Trophoblast cell (in vitro differentiated cells and primary cell): ENCODE data around the gene KICS2.

Experiments
- DNase-seq, 2 donors: peaks; one replicate each; pipeline ENCODE4 v3.0.0-alpha.2; 2016
- H2AFZ ChIP-seq: 2 replicates; pipeline ENCODE4 v1.6.1; 2013; ENCODE audit warnings: low read length, moderate library complexity, mild to moderate bottlenecking; ENCODE audit not compliant: insufficient read depth, poor library complexity
- H2AK5ac ChIP-seq: 2 replicates; pipeline ENCODE4 v1.6.1; 2013; ENCODE audit warnings: mild to moderate bottlenecking, low read length
- H2BK120ac ChIP-seq: 2 replicates; pipeline ENCODE4 v1.6.1; 2013; ENCODE audit warnings: low read length, mild to moderate bottlenecking, moderate library complexity; ENCODE audit not compliant: insufficient read depth, poor library complexity
- H2BK12ac ChIP-seq: 2 replicates; pipeline ENCODE4 v1.6.1; 2013; ENCODE audit warnings: mild to moderate bottlenecking, low read length, moderate library complexity
- H2BK5ac ChIP-seq: 2 replicates; pipeline ENCODE4 v1.6.1; 2013; ENCODE audit warnings: low read length, low read depth, moderate library complexity, mild to moderate bottlenecking; ENCODE audit not compliant: poor library complexity
- H3K14ac ChIP-seq: 2 replicates; pipeline ENCODE4 v1.6.1; 2013; ENCODE audit warnings: mild to moderate bottlenecking, low read length
- H3K18ac ChIP-seq: 2 replicates; pipeline ENCODE4 v1.6.1; 2013; ENCODE audit warnings: mild to moderate bottlenecking, low read length
- H3K23ac ChIP-seq: 2 replicates; pipeline ENCODE4 v1.6.1; 2013; ENCODE audit warnings: low read length
- H3K27ac ChIP-seq: 2 replicates; pipeline ENCODE4 v1.5.1; 2013; ENCODE audit warnings: low read depth, mild to moderate bottlenecking, inconsistent platforms, low read length, moderate library complexity
- H3K27me3 ChIP-seq: 2 replicates; pipeline ENCODE4 v1.6.1; 2013; ENCODE audit warnings: inconsistent platforms, mild to moderate bottlenecking, low read length, moderate library complexity; ENCODE audit not compliant: insufficient read depth
- H3K36me3 ChIP-seq, 2 experiments: 1 replicate in 1 of 2; 2 replicates in 1 of 2; pipeline ENCODE4 v1.6.1; 2013; ENCODE audit warnings: low read length in 2 of 2, mild to moderate bottlenecking in 2 of 2, moderate library complexity in 1 of 2; ENCODE audit not compliant: insufficient read depth in 2 of 2, control insufficient read depth in 1 of 2
- H3K4ac ChIP-seq: 2 replicates; pipeline ENCODE4 v1.6.1; 2013; ENCODE audit warnings: low read depth, mild to moderate bottlenecking, low read length, moderate library complexity
- H3K4me1 ChIP-seq, 2 experiments: 1 replicate in 1 of 2; 2 replicates in 1 of 2; pipeline ENCODE4 v1.6.1; 2013; ENCODE audit warnings: low read length in 2 of 2, mild to moderate bottlenecking in 2 of 2, moderate library complexity in 1 of 2; ENCODE audit not compliant: insufficient read depth in 2 of 2, control insufficient read depth in 1 of 2
- H3K4me2 ChIP-seq: 2 replicates; pipeline ENCODE4 v1.6.1; 2013; ENCODE audit warnings: inconsistent platforms, mild to moderate bottlenecking, low read length, moderate library complexity
- H3K4me3 ChIP-seq: 2 replicates; pipeline ENCODE4 v1.5.1; 2013; ENCODE audit warnings: mild to moderate bottlenecking, low read depth, low read length, inconsistent platforms
- H3K79me1 ChIP-seq: one replicate; pipeline ENCODE4 v1.6.1; 2013; ENCODE audit warnings: low read length
- H3K79me2 ChIP-seq: 2 replicates; pipeline ENCODE4 v1.6.1; 2013; ENCODE audit warnings: low read length, mild to moderate bottlenecking; ENCODE audit not compliant: control insufficient read depth, insufficient read depth, poor library complexity
- H3K9ac ChIP-seq: 2 replicates; pipeline ENCODE4 v1.6.1; 2013; ENCODE audit warnings: mild to moderate bottlenecking, low read length
- H3K9me3 ChIP-seq: 2 replicates; pipeline ENCODE4 v1.6.1; 2013; ENCODE audit warnings: low read depth, mild to moderate bottlenecking, control low read depth, inconsistent platforms, low read length; ENCODE audit not compliant: insufficient read depth
- H4K12ac ChIP-seq: 2 replicates; pipeline ENCODE4 v1.6.1; 2013; ENCODE audit warnings: low read depth, mild to moderate bottlenecking, low read length, moderate library complexity
- H4K8ac ChIP-seq: 2 replicates; pipeline ENCODE4 v1.6.1; 2013; ENCODE audit warnings: low read depth, mild to moderate bottlenecking, low read length, moderate library complexity
- H4K91ac ChIP-seq: one replicate; pipeline ENCODE4 v1.6.1; 2013; ENCODE audit warnings: low read depth, mild to moderate bottlenecking, low read length, moderate library complexity
- WGBS: extraction: QIAGEN DNeasy Blood & Tissue Kit; methylation state at CpG from one replicate; pipeline ENCODE4 v1.1.7; 2013; ENCODE audit warnings: missing lambda C conversion rate; ENCODE audit not compliant: insufficient read length, insufficient coverage; ENCODE audit errors: extremely low coverage; 5-methylcytosine and 5-hydroxymethylcytosine counted together

KICS2 gene

DNA sequence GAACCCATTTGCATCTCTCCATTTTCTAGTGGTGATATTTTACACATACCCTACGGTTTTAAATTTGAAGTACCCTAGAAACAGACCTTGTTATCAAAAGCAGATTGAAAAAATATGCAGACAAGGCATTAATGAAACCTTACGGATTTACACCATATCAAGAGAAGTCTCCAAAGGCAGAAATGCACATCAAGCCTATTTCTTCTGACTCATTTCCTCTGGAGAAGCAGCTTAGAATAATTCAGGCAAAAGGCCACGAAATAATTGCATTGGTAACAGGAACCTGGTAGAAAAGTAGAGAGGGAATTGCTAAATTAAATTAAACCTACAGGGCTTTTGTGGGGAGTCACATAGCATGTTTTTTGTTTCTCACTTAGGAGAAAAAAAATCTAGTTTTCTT, 34.7 kb downstream of the KICS2 start:
- no peak overlapping the region for H3K4me2 ChIP-seq
- no CpG with 5 or more reads among the region's 3 CpGs for WGBS
- no peaks in the 10 kb centered on the region for H3K9me3 ChIP-seq
- H3K4me3 ChIP-seq, result no peak overlapping the region
- H2AK5ac ChIP-seq, result no peak overlapping the region
- H3K4me1 ChIP-seq, result peaks cover 0 to 3% of the 10 kb centered on the region in 2 experiments
- no peaks in the 10 kb centered on the region for H3K79me2 ChIP-seq
- no peak overlapping the region for H3K27ac ChIP-seq
- DNase-seq, result no peak
- no peak overlapping the region for H4K12ac ChIP-seq
- H3K14ac ChIP-seq, result no peak overlapping the region
- no peak overlapping the region for H2BK5ac ChIP-seq
- H4K8ac ChIP-seq, result no peak overlapping the region
- H3K36me3 ChIP-seq, result no peaks in the 10 kb centered on the region
- H2BK120ac ChIP-seq, result no peak overlapping the region
- H2BK12ac ChIP-seq, result no peak overlapping the region
- no peaks in the 10 kb centered on the region for H3K27me3 ChIP-seq
- no peak overlapping the region for H4K91ac ChIP-seq
- no peaks in the 10 kb centered on the region for H3K79me1 ChIP-seq
- no peak overlapping the region for H3K23ac ChIP-seq
- H3K4ac ChIP-seq, result no peak overlapping the region
- no peak overlapping the region for H3K18ac ChIP-seq
- H3K9ac ChIP-seq, result no peak overlapping the region
- H2AFZ ChIP-seq, result no peak overlapping the region

DNA sequence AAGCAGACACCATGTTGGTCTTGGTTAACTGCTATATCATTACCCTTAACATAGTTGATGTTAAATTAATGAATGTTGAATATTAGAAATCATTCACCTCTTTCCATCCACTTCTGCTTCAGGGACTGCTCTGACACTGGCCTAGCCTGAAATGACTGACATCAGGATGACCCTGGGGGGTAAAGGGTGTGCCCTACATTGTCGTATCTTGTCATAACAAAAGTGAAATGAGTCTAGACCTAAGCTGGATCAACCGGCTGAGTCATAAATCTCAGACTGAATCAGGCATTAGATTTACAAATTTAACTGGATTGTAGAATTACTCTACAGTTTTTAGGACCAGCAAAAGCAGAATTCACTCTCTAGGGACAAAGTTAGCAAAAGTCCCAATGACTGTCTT, 35.3 kb downstream of the KICS2 start:
- Histone ChIP-seq H4K8ac (no peak overlapping the region), H3K9ac (no peak overlapping the region), H2BK120ac (no peak overlapping the region), H3K36me3 (no peaks in the 10 kb centered on the region), H3K27me3 (no peaks in the 10 kb centered on the region), H3K23ac (no peak overlapping the region), H3K4ac (no peak overlapping the region), H2AFZ (no peak overlapping the region), H2BK12ac (no peak overlapping the region), H3K9me3 (no peaks in the 10 kb centered on the region), H4K91ac (no peak overlapping the region), H3K4me3 (no peak overlapping the region), H3K4me1 (peaks cover 0 to 3% of the 10 kb centered on the region in 2 experiments), H3K79me2 (no peaks in the 10 kb centered on the region), H2BK5ac (no peak overlapping the region), H3K18ac (no peak overlapping the region), H4K12ac (no peak overlapping the region), H3K27ac (no peak overlapping the region), H3K4me2 (no peak overlapping the region), H3K79me1 (no peaks in the 10 kb centered on the region), H3K14ac (no peak overlapping the region), H2AK5ac (no peak overlapping the region)
- no peak for DNase-seq
- no CpG with 5 or more reads among the region's 2 CpGs for WGBS

DNA sequence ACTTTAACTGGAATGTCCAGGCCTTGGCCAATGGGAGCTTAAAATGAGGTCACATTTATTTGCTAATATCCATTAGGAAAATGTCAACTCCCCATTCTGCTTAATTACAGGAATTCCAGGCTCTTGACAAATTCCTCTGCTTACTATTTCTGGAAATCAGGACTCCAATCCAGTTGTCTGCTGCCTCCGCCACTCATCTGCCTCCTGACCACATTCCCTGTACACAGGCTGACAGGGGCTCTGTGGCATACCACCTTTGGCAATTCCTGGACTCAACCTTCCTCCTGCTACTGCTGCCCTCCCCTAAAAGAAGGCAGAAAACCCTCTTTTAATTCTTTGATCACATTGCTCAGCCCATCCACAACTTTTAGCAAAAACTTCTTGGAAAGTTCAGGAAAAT, 37.9 kb downstream of the KICS2 start:
- H3K36me3 ChIP-seq, result no peaks in the 10 kb centered on the region
- H3K9me3 ChIP-seq, result no peaks in the 10 kb centered on the region
- no CpG with 5 or more reads among the region's 1 CpG for WGBS
- H3K14ac ChIP-seq, result no peak overlapping the region
- H4K91ac ChIP-seq, result no peak overlapping the region
- no peak overlapping the region for H2BK120ac ChIP-seq
- no peak overlapping the region for H3K4me3 ChIP-seq
- no peak overlapping the region for H2BK12ac ChIP-seq
- H4K8ac ChIP-seq, result no peak overlapping the region
- no peaks in the 10 kb centered on the region for H3K79me2 ChIP-seq
- no peak overlapping the region for H3K4ac ChIP-seq
- no peak overlapping the region for H2AK5ac ChIP-seq
- H3K18ac ChIP-seq, result no peak overlapping the region
- H3K23ac ChIP-seq, result no peak overlapping the region
- no peak for DNase-seq
- H2AFZ ChIP-seq, result no peak overlapping the region
- no peak overlapping the region for H3K9ac ChIP-seq
- no peak overlapping the region for H3K4me2 ChIP-seq
- no peak overlapping the region for H4K12ac ChIP-seq
- H3K4me1 ChIP-seq, result peaks cover 0 to 3% of the 10 kb centered on the region in 2 experiments
- no peak overlapping the region for H3K27ac ChIP-seq
- no peaks in the 10 kb centered on the region for H3K27me3 ChIP-seq
- no peak overlapping the region for H2BK5ac ChIP-seq
- peaks cover 2% of the 10 kb centered on the region for H3K79me1 ChIP-seq

DNA sequence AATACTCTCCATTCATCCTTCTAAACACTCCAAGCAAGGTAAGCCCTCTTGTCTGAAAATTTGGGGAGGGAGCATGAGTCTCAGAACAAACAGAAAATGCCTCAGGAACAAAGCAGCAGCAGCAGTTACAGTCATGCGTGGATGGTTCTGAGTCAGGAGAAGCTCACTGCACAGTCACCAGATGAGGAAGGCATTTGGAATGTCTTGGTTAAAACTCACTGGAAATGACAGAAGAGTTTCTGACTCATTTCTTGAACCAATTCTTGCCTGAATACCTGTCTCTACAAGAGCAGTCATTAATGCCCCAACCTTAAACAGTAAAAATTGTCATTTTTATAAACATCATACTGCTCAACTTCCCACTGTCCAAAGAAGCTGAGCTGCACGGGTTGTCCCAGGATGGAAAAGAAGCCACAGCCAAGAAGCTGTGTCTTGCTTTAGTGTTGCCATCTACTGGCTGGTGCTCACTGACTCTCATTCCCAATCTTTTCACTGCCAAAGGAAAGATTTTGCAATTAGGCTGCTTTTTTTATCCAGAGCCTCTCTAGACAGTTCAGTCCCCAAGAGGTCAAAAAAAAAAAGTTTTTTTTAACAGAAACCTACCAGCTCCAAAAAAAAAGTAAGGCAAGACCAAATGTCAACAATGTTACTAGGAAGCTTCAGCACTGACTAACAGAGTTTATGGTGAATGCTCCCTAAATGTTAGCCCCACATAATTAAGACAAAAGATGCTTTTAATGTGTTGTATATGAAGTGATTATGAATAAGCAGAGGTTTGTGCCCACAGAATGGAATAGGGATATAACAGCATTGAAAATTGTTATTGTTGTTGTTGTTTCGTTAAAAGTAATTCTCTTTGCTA, 40.4 kb downstream of the KICS2 start:
- Histone ChIP-seq H3K14ac (no peak overlapping the region), H2BK12ac (no peak overlapping the region), H2BK120ac (no peak overlapping the region), H3K23ac (no peak overlapping the region), H3K4ac (no peak overlapping the region), H3K4me1 (peaks cover 0 to 3% of the 10 kb centered on the region in 2 experiments), H2AK5ac (no peak overlapping the region), H3K9ac (no peak overlapping the region), H4K12ac (no peak overlapping the region), H4K91ac (no peak overlapping the region), H3K18ac (no peak overlapping the region), H3K27me3 (no peaks in the 10 kb centered on the region), H3K27ac (peak overlapping the region; percentile 40), H2BK5ac (no peak overlapping the region), H3K4me2 (peak overlapping the region; percentile 22), H3K79me2 (no peaks in the 10 kb centered on the region), H3K79me1 (peaks cover 2% of the 10 kb centered on the region), H3K36me3 (no peaks in the 10 kb centered on the region), H3K4me3 (no peak overlapping the region), H2AFZ (no peak overlapping the region), H3K9me3 (no peaks in the 10 kb centered on the region), H4K8ac (no peak overlapping the region)
- DNase-seq, result peak; percentile 69 to 90
- WGBS, result no CpG with 5 or more reads among the region's 3 CpGs
